ENCODE data around the gene CPA4.

DNA sequence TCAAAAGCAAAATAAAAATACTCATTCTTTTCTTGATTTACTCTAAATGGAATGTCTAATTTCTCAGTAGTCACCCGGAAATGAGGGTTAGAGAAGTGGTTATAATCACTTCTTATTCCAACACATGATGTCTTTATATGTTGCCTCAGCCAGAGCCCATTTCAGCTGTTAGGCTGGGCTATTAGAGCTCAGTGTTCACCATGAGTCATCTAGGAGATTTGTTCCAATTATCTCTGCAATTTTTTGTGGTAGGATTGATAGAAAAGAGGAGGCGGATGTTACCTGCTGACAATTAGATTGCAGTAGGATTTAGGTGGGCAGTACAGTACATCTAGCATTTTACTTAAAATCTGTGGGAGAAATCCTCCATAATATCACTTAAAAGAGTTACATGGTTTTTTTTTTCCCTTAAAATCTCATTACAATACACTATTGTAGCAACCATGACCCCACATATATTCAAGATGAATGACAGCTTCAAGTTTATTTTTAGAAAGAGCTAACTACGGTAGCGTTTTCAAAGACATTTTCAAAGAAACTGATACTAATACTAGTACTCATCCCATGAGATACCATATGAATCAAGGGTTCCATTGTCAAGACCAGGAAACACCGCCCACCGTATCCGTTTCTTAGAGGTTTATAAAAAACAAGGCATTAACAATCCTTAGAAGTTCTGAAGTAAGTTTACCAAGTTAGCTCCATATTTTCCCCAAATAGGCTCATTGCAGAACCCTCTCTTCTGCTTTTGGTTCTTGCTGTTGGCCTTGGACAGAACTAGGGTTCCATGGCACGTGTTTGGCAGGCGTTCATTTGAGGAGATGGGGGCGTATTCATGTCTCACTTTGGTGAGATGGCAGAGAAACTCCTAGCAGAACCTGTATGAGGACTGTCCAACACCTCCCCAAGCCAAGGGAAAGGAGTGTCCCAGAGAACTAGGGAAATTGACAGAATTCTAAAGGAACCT, 15.9 kb upstream of the CPA4 start:
- TF ChIP-seq, protein P1, sequence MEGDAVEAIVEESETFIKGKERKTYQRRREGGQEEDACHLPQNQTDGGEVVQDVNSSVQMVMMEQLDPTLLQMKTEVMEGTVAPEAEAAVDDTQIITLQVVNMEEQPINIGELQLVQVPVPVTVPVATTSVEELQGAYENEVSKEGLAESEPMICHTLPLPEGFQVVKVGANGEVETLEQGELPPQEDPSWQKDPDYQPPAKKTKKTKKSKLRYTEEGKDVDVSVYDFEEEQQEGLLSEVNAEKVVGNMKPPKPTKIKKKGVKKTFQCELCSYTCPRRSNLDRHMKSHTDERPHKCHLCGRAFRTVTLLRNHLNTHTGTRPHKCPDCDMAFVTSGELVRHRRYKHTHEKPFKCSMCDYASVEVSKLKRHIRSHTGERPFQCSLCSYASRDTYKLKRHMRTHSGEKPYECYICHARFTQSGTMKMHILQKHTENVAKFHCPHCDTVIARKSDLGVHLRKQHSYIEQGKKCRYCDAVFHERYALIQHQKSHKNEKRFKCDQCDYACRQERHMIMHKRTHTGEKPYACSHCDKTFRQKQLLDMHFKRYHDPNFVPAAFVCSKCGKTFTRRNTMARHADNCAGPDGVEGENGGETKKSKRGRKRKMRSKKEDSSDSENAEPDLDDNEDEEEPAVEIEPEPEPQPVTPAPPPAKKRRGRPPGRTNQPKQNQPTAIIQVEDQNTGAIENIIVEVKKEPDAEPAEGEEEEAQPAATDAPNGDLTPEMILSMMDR (IDR thresholded peaks at IDR 0.05) = no peak
- TF ChIP-seq POLR2A (IDR thresholded peaks at IDR 0.05) = no peak

Measured in Peyer's patch (tissue), 4 donors.